ENCODE results near the gene PCNX2.

- TF ChIP-seq CTCF (conservative IDR thresholded peaks at IDR 0.05; ENCODE audit: low read depth, low read length) (no peak), EZH2 (IDR thresholded peaks at IDR 0.05; ENCODE audit: borderline replicate concordance, low read depth, low read length, poor library complexity, severe bottlenecking) (no peak)
Observed at GRCh38 chr1:233151861-233152260, 143.7 kb downstream of the PCNX2 start.
